Esophagus squamous epithelium (tissue), 4 donors: ENCODE measurements around the gene ACSL5.

Experiments
- CTCF ChIP-seq, 6 experiments: fragments of 450-650 bp in 4 of 6; fragments of 200-600 bp in 2 of 6; sonication (generic) in 2 of 6; IDR thresholded peaks; one replicate each; pipeline ENCODE4 v1.5.1; 2016 to 2019; ENCODE audit warnings: antibody characterized with exemption in 6 of 6, mild to moderate bottlenecking in 4 of 6, moderate library complexity in 4 of 6
- POLR2A ChIP-seq, 4 donors: fragments of 450-650 bp; IDR thresholded peaks; one replicate each; pipeline ENCODE4 v1.6.1; 2017; ENCODE audit warnings: antibody characterized with exemption in 4 of 4, mild to moderate bottlenecking in 4 of 4, moderate library complexity in 3 of 4

DNA sequence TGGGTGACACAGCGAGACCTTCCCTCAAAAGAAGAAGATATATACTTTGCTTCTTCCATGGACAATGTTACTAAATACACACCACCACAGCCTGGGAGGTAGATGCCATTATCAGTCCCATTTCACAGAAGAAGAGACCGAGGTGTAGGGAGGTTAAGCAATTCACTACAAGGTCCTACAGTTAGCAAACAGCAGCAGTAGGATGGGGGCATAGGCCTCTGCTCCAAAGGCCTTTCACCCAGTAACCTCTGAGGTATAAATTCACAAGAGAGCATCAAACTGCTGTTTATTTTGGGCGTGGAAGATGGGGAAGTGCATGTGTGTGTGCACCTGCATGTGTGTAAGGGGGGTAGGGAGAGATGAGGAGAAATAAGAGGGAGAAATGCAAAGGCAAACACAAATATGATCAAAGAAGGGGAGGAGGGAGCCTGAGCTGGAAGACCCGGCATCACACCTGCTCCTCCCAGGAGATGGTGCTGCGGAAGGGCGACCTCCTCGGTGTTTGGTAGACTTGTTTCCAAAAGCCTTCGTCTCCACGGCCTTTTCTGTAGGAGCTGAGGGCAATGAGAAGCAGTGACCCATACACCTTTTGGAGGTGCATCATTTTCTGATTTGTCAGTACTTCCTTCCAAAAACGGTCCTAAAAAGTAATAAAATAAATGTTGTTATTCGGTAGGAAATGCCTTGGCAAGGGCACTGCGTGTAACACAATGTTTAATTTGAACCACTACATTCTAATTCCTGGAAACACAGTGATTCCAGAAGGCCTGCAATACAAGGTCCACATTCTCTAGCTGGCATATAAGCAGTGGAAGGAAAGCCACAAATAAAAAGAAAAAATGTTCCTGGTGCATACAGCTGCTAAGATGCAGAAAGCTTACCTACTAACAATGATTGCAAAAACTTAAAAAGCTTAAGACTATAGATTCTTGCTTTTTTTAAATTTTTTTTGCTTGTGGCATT lies 25.9 kb upstream of the ACSL5 start:
- TF ChIP-seq CTCF (IDR thresholded peaks at IDR 0.05), result no peak
- no peak for TF ChIP-seq POLR2A (IDR thresholded peaks at IDR 0.05)
